GOT3 (cell line): Measurements from ENCODE around the gene METTL17.

Source experiments
- DNase-seq: peaks from one replicate; lab custom pipeline; 2025; ENCODE audit warnings: mixed read lengths; lab: John Stamatoyannopoulos, UW

METTL17 gene

GRCh38 chr14:21043387-21043973, 53.7 kb downstream of the METTL17 start:
- DNase-seq, result no peak

GRCh38 chr14:21043974-21044618, 54.3 kb downstream of the METTL17 start:
- DNase-seq, result no peak
